Measurements from ENCODE around the gene C9orf43.

Gene C9orf43

GRCh38 chr9:113477661-113478060, 67.1 kb downstream of the C9orf43 start:
- Mint-ChIP-seq H3K4me1 (ENCODE audit: low read depth) (peaks cover 20% of the 10 kb centered on the region), H3K27ac (no peak overlapping the region)

GRCh38 chr9:113479174-113479621, 68.7 kb downstream of the C9orf43 start:
- no peak overlapping the region for H3K4me3 Mint-ChIP-seq
- H3K27ac Mint-ChIP-seq = no peak overlapping the region
- H3K4me1 Mint-ChIP-seq (ENCODE audit: low read depth) = peaks cover 22% of the 10 kb centered on the region
- no peaks in the 10 kb centered on the region for H3K9me3 Mint-ChIP-seq (ENCODE audit: low read depth)
- H3K27me3 Mint-ChIP-seq = no peaks in the 10 kb centered on the region
- H3K36me3 Mint-ChIP-seq = no peaks in the 10 kb centered on the region

More at GRCh38 chr9:113477661-113478060, 67.1 kb downstream of the C9orf43 start:
- Mint-ChIP-seq H3K36me3 (no peaks in the 10 kb centered on the region), H3K9me3 (ENCODE audit: low read depth) (no peaks in the 10 kb centered on the region), H3K4me3 (no peak overlapping the region), H3K27me3 (no peaks in the 10 kb centered on the region)
